HG03442 (cell line): Measurements from ENCODE around the gene MGAT5.

Experiments used
- ATAC-seq: cut with Tn5 transposase; IDR thresholded peaks from one replicate; pipeline ENCODE4 v1.9.1; 2021; ENCODE audit warnings: mild to moderate bottlenecking, moderate library complexity; ENCODE audit not compliant: unreplicated experiment

MGAT5 gene

GRCh38 chr2:134413430-134413829, 159.6 kb downstream of the MGAT5 start:
- ATAC-seq, result no peak

GRCh38 chr2:134413912-134414311, 160.0 kb downstream of the MGAT5 start:
- no peak for ATAC-seq

- ATAC-seq, result no peak
These were observed 162.1 kb downstream of the MGAT5 start for GRCh38 chr2:134416018-134416417.

- ATAC-seq, result no peak
These were observed 162.8 kb downstream of the MGAT5 start for GRCh38 chr2:134416637-134417036.

- ATAC-seq, result no peak
These were observed 164.2 kb downstream of the MGAT5 start for GRCh38 chr2:134417968-134418582.

GRCh38 chr2:134420259-134420658, 166.4 kb downstream of the MGAT5 start:
- no peak for ATAC-seq

- no peak for ATAC-seq
These were observed 167.0 kb downstream of the MGAT5 start for GRCh38 chr2:134420920-134421319.

- no peak for ATAC-seq
These were observed 167.9 kb downstream of the MGAT5 start for GRCh38 chr2:134421556-134422328.

- ATAC-seq, result no peak
These were observed 172.0 kb downstream of the MGAT5 start for GRCh38 chr2:134425724-134426496.

GRCh38 chr2:134426721-134427120, 172.8 kb downstream of the MGAT5 start:
- ATAC-seq, result no peak

GRCh38 chr2:134429886-134430285, 176.0 kb downstream of the MGAT5 start:
- ATAC-seq, result no peak

- no peak for ATAC-seq
These were observed 178.1 kb downstream of the MGAT5 start for GRCh38 chr2:134431838-134432434.

- no peak for ATAC-seq
These were observed 178.6 kb downstream of the MGAT5 start for GRCh38 chr2:134432435-134432883.

- no peak for ATAC-seq
These were observed 179.6 kb downstream of the MGAT5 start for GRCh38 chr2:134433469-134433868.

- no peak for ATAC-seq
These were observed 180.1 kb downstream of the MGAT5 start for GRCh38 chr2:134433979-134434378.

GRCh38 chr2:134435505-134435904, 181.6 kb downstream of the MGAT5 start:
- ATAC-seq, result no peak

- no peak for ATAC-seq
These were observed 182.1 kb downstream of the MGAT5 start for GRCh38 chr2:134435936-134436335.

GRCh38 chr2:134436706-134437105, 182.8 kb downstream of the MGAT5 start:
- no peak for ATAC-seq

GRCh38 chr2:134438371-134438770, 184.5 kb downstream of the MGAT5 start:
- ATAC-seq, result no peak

GRCh38 chr2:134440336-134440909, 186.6 kb downstream of the MGAT5 start:
- no peak for ATAC-seq
